MM.1S (cell line): ENCODE results near the gene G0S2.

ENCODE experiments used
- CTCF ChIP-seq: fragments of 300-600 bp; sonication (generic); IDR thresholded peaks from 2 replicates; pipeline ENCODE4 v1.5.1; 2016; ENCODE audit warnings: antibody characterized with exemption, low read length, mixed read lengths
- EZH2 ChIP-seq: fragments of 300-600 bp; sonication (generic); optimal IDR thresholded peaks from 2 replicates; pipeline ENCODE3; 2017; ENCODE audit warnings: low read depth, mild to moderate bottlenecking, antibody characterized with exemption, low read length, mixed read lengths
- EZH2phosphoT487 ChIP-seq: fragments of 300-600 bp; sonication (generic); IDR thresholded peaks from 2 replicates; pipeline ENCODE4 v1.6.1; 2018; ENCODE audit warnings: antibody characterized with exemption, low read length

GRCh38 chr1:209696673-209697072, 21.5 kb downstream of the G0S2 start:
- TF ChIP-seq CTCF (no peak), EZH2 (no peak), EZH2phosphoT487 (no peak)
